ENCODE data around the gene VMP1. TPM values are rescaled to one million over a fixed set of nuclear protein-coding genes. Genes with fewer than 3 reads are reported as not detected.
A peak's percentile ranks its signal among the peaks of the same experiment; 100 is the strongest.

VMP1 gene
- polyA plus RNA-seq, 1 experiment = 105 TPM

GRCh38 chr17:59699786-59700185, 7.7 kb upstream of the VMP1 start:
- no peak for TF ChIP-seq CTCF (IDR thresholded peaks at IDR 0.05; ENCODE audit: insufficient read depth, low read depth, low read length)
- H3K27me3 ChIP-seq (ENCODE audit: control insufficient read depth, insufficient read depth, low read length) = no peaks in the 10 kb centered on the region
- CTCF ChIA-PET = interaction anchor here (0.7 kb wide), 1 partner anchor 14 kb away, joined by 3 read pairs; no protein-coding TSS in a partner anchor
- POLR2A ChIA-PET = no interaction called here
- no peak overlapping the region for H3K4me3 ChIP-seq (ENCODE audit: low read depth, low read length)
- H3K36me3 ChIP-seq (ENCODE audit: control insufficient read depth, insufficient read depth, low read length) = peaks cover 12% of the 10 kb centered on the region
- no peak for DNase-seq (ENCODE audit: low read depth)

GRCh38 chr17:59702304-59702703, 5.2 kb upstream of the VMP1 start:
- no peak for TF ChIP-seq CTCF (IDR thresholded peaks at IDR 0.05; ENCODE audit: insufficient read depth, low read depth, low read length)
- CTCF ChIA-PET = interaction anchor here (0.6 to 1.3 kb wide), 2 partner anchors 39 to 212 kb away, joined by 3 to 4 read pairs; no protein-coding TSS in a partner anchor
- no peak overlapping the region for H3K4me3 ChIP-seq (ENCODE audit: low read depth, low read length)
- DNase-seq (ENCODE audit: low read depth) = no peak
- no peaks in the 10 kb centered on the region for H3K27me3 ChIP-seq (ENCODE audit: control insufficient read depth, insufficient read depth, low read length)
- peaks cover 6% of the 10 kb centered on the region for H3K36me3 ChIP-seq (ENCODE audit: control insufficient read depth, insufficient read depth, low read length)
- POLR2A ChIA-PET = no interaction called here

- no peak for DNase-seq (ENCODE audit: low read depth)
- ChIA-PET POLR2A (no interaction called here), CTCF (interaction anchor here (2.1 kb wide), 1 partner anchor 151 kb away, joined by 5 read pairs; no protein-coding TSS in a partner anchor)
- peak overlapping the region; percentile 62 for H3K4me3 ChIP-seq (ENCODE audit: low read depth, low read length)
- TF ChIP-seq CTCF (IDR thresholded peaks at IDR 0.05; ENCODE audit: insufficient read depth, low read depth, low read length) = no peak
- no peaks in the 10 kb centered on the region for H3K27me3 ChIP-seq (ENCODE audit: control insufficient read depth, insufficient read depth, low read length)
- no peaks in the 10 kb centered on the region for H3K36me3 ChIP-seq (ENCODE audit: control insufficient read depth, insufficient read depth, low read length)
Measured at GRCh38 chr17:59707971-59708430, 547 bp downstream of the VMP1 start.

GRCh38 chr17:59711936-59712335, 4.5 kb downstream of the VMP1 start:
- TF ChIP-seq CTCF (IDR thresholded peaks at IDR 0.05; ENCODE audit: insufficient read depth, low read depth, low read length) = no peak
- Histone ChIP-seq H3K36me3 (ENCODE audit: control insufficient read depth, insufficient read depth, low read length) (no peaks in the 10 kb centered on the region), H3K4me3 (ENCODE audit: low read depth, low read length) (no peak overlapping the region), H3K27me3 (ENCODE audit: control insufficient read depth, insufficient read depth, low read length) (no peaks in the 10 kb centered on the region)
- DNase-seq (ENCODE audit: low read depth) = no peak
- CTCF ChIA-PET = interaction anchor here (0.5 to 0.9 kb wide), 2 partner anchors 33 to 95 kb away, joined by 3 read pairs; no protein-coding TSS in a partner anchor
- POLR2A ChIA-PET = no interaction called here

- no peak for DNase-seq (ENCODE audit: low read depth)
- no peaks in the 10 kb centered on the region for H3K27me3 ChIP-seq (ENCODE audit: control insufficient read depth, insufficient read depth, low read length)
- no peak for TF ChIP-seq CTCF (IDR thresholded peaks at IDR 0.05; ENCODE audit: insufficient read depth, low read depth, low read length)
- H3K4me3 ChIP-seq (ENCODE audit: low read depth, low read length) = no peak overlapping the region
- ChIA-PET CTCF (no interaction called here), POLR2A (no interaction called here)
- H3K36me3 ChIP-seq (ENCODE audit: control insufficient read depth, insufficient read depth, low read length) = no peaks in the 10 kb centered on the region; the same call in 1 of the 2 replicates
Measured at GRCh38 chr17:59712862-59713261, 5.4 kb downstream of the VMP1 start.
